ENCODE measurements around the gene ACOT7. TPM values are rescaled to one million over a fixed set of nuclear protein-coding genes. Genes with fewer than 3 reads are reported as not detected.

The ACOT7 gene
- total and polyA plus RNA-seq, 2 donors (not counting 1 experiment from before 2014, with no cell fraction given) = 4.2 to 4.6 TPM

DNA sequence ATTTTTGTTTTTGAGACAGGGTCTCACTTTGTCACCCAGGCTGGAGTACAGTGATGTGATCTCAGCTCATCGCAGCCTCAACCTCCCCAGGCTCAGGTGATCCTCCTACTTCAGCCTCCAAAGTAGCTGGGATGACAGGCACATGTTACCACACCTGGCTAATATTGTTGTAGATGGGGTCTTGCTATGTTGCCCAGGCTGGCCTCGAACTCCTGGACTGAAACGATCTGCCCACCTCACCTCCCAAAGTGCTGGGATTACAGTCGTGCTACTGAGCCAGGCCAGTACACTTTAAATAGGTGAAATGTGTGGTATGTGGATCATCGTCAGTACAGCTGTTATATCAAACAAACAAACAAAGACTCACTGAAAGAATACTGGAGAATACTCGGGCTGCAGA lies 97.7 kb downstream of the ACOT7 start:
- H3K27ac Mint-ChIP-seq = no peak overlapping the region
- no peaks in the 10 kb centered on the region for H3K27me3 Mint-ChIP-seq
- no peaks in the 10 kb centered on the region for H3K9me3 Mint-ChIP-seq (ENCODE audit: insufficient read depth)
- no peaks in the 10 kb centered on the region for H4K20me1 ChIP-seq (ENCODE audit: control insufficient read depth, insufficient read depth, low read length, poor library complexity, severe bottlenecking)
- CTCF ChIA-PET = no interaction called here
- no peaks in the 10 kb centered on the region for H3K4me1 Mint-ChIP-seq
- intact Hi-C loops (cut with micrococcal nuclease) = no loop called here
- no peaks in the 10 kb centered on the region for H3K36me3 ChIP-seq (replicated peaks in 1 of 2; ENCODE audit: control extremely low read depth in 1 of 2, control insufficient read depth in 1 of 2, extremely low read depth in 1 of 2, insufficient read depth in 2 of 2, low read length in 1 of 2)
- WGBS (ENCODE audit: insufficient coverage) = 100% methylated on average over 1 of the region's 6 CpGs
- POLR2A ChIA-PET = no interaction called here
- TF ChIP-seq EZH2 (IDR thresholded peaks at IDR 0.05; ENCODE audit: borderline replicate concordance, insufficient read depth, low read depth, low read length, poor library complexity, severe bottlenecking) (no peak), CTCF (IDR thresholded peaks at IDR 0.05) (no peak)
- no peaks in the 10 kb centered on the region for H3K27me3 ChIP-seq (replicated peaks in 1 of 4; ENCODE audit: control extremely low read depth in 1 of 4, control insufficient read depth in 3 of 4, insufficient read depth in 4 of 4, low read length in 3 of 4)
- no peak overlapping the region for H3K27ac ChIP-seq (ENCODE audit: low read length in 2 of 2)
- no peak overlapping the region for H3K4me2 ChIP-seq (replicated peaks; ENCODE audit: low read depth, low read length, poor library complexity, severe bottlenecking)
- H3K9me3 ChIP-seq (ENCODE audit: control extremely low read depth in 1 of 3, control insufficient read depth in 2 of 3, insufficient read depth in 1 of 3, low read length in 2 of 3) = no peaks in the 10 kb centered on the region
- ATAC-seq (ENCODE audit: low read depth) = no peak
- H2AFZ ChIP-seq (ENCODE audit: insufficient read depth, low read depth, low read length, poor library complexity, severe bottlenecking) = no peak overlapping the region
- H3K4me3 Mint-ChIP-seq = no peak overlapping the region
- DNase-seq = no peak
- H3K4me3 ChIP-seq (ENCODE audit: control extremely low read depth in 1 of 5, extremely low read depth in 1 of 5, insufficient read depth in 1 of 5, low read depth in 2 of 5, low read length in 4 of 5) = no peak overlapping the region
- no peak overlapping the region for H3K9ac ChIP-seq (ENCODE audit: low read length)
- H3K79me2 ChIP-seq (ENCODE audit: control insufficient read depth, insufficient read depth, low read length) = no peaks in the 10 kb centered on the region
- H3K4me1 ChIP-seq (ENCODE audit: control insufficient read depth in 2 of 2, insufficient read depth in 2 of 2, low read length in 2 of 2) = no peaks in the 10 kb centered on the region

DNA sequence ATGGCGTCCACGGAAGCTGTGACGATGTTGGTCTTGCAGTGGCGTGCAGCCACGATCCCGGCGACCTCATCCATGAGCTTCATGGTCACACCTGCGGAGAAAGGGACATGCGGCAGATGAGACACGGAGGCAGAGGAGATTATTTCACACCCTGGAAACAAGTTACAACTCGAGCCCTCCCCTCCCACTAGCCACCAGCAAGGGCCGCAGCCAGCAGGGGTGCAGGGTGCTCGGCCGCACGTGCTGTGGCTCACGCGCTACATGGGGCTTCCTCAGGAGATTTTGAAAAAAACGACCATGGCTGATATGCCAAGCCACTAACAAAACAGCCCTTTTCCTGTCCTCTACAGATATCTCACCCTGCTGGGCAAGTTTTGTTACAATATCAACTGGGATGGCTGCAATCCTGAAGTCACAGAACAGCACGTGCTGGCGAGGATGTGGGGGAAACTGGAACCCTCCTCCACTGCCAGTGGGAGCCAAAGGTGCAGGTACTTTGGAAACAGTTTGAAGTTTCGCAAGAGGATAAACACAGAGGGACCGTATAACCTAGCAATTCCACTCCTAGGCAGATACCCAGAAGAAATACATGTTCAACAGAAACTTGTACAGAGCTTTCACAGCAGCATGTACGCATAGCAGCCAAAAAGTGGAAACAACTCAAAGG lies 98.5 kb downstream of the ACOT7 start:
- ChIA-PET POLR2A (no interaction called here), CTCF (no interaction called here)
- 94% methylated on average over 22 of the region's 23 CpGs for WGBS (ENCODE audit: insufficient coverage)
- H3K4me1 Mint-ChIP-seq = no peaks in the 10 kb centered on the region
- no peak overlapping the region for H3K4me3 Mint-ChIP-seq
- Histone ChIP-seq H3K27ac (ENCODE audit: low read length in 2 of 2) (no peak overlapping the region), H3K4me1 (ENCODE audit: control insufficient read depth in 2 of 2, insufficient read depth in 2 of 2, low read length in 2 of 2) (no peaks in the 10 kb centered on the region), H3K4me3 (ENCODE audit: control extremely low read depth in 1 of 5, extremely low read depth in 1 of 5, insufficient read depth in 1 of 5, low read depth in 2 of 5, low read length in 4 of 5) (no peak overlapping the region), H3K4me2 (replicated peaks; ENCODE audit: low read depth, low read length, poor library complexity, severe bottlenecking) (no peak overlapping the region), H3K27me3 (replicated peaks in 1 of 4; ENCODE audit: control extremely low read depth in 1 of 4, control insufficient read depth in 3 of 4, insufficient read depth in 4 of 4, low read length in 3 of 4) (no peaks in the 10 kb centered on the region), H2AFZ (ENCODE audit: insufficient read depth, low read depth, low read length, poor library complexity, severe bottlenecking) (no peak overlapping the region), H3K9me3 (ENCODE audit: control extremely low read depth in 1 of 3, control insufficient read depth in 2 of 3, insufficient read depth in 1 of 3, low read length in 2 of 3) (no peaks in the 10 kb centered on the region), H3K79me2 (ENCODE audit: control insufficient read depth, insufficient read depth, low read length) (no peaks in the 10 kb centered on the region), H4K20me1 (ENCODE audit: control insufficient read depth, insufficient read depth, low read length, poor library complexity, severe bottlenecking) (no peaks in the 10 kb centered on the region), H3K9ac (ENCODE audit: low read length) (no peak overlapping the region), H3K36me3 (replicated peaks in 1 of 2; ENCODE audit: control extremely low read depth in 1 of 2, control insufficient read depth in 1 of 2, extremely low read depth in 1 of 2, insufficient read depth in 2 of 2, low read length in 1 of 2) (no peaks in the 10 kb centered on the region)
- ATAC-seq (ENCODE audit: low read depth) (no peak), DNase-seq (no peak)
- H3K9me3 Mint-ChIP-seq (ENCODE audit: insufficient read depth) = no peaks in the 10 kb centered on the region
- intact Hi-C loops (cut with micrococcal nuclease) = no loop called here
- TF ChIP-seq CTCF (IDR thresholded peaks at IDR 0.05) (no peak), EZH2 (IDR thresholded peaks at IDR 0.05; ENCODE audit: borderline replicate concordance, insufficient read depth, low read depth, low read length, poor library complexity, severe bottlenecking) (no peak)
- no peak overlapping the region for H3K27ac Mint-ChIP-seq
- no peaks in the 10 kb centered on the region for H3K27me3 Mint-ChIP-seq
